22Rv1 (cell line): Measurements from ENCODE around the gene C20orf173.

Source experiments
- ZFX ChIP-seq: fragments of 450-650 bp; IDR thresholded peaks from 2 replicates; pipeline ENCODE4 v1.6.1; 2017; ENCODE audit warnings: antibody characterized with exemption, borderline replicate concordance
- TF ChIP-seq, protein P1 (sequence below): fragments of 450-650 bp; IDR thresholded peaks from 2 replicates; pipeline ENCODE4 v1.5.1; 2017; ENCODE audit warnings: mild to moderate bottlenecking

DNA sequence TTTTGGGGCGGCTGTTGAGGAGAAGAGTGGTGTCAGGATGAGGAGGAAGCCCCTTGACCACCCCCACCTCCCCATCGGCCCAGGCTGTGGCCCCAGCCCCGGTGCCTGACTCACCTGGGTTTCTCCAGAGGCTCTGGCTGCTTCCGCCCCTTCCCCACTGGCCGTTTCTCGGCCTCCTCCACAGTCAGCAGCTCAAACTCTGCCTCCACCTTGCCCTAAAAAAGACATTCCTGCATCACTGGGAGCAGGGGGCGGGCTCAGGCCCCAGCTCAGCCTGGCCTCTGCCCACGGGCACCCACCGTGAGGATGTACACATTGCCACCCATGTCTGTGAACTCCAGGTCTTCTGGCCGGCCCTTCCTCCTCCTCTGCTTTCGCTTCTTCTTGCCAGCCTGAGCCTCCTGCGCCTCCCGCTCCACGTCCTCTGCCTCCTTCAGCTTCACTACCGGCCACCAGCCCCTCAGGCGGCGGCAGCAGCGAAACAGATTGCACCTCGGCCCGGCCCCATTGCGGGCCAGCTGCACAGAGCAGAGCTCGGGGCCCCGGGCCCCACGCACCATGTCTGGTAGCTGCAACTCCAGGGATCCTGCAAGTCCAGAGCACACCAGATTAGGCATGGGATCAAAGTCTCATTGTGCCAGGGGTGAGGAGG lies 29.7 kb upstream of the C20orf173 start:
- TF ChIP-seq, protein P1, sequence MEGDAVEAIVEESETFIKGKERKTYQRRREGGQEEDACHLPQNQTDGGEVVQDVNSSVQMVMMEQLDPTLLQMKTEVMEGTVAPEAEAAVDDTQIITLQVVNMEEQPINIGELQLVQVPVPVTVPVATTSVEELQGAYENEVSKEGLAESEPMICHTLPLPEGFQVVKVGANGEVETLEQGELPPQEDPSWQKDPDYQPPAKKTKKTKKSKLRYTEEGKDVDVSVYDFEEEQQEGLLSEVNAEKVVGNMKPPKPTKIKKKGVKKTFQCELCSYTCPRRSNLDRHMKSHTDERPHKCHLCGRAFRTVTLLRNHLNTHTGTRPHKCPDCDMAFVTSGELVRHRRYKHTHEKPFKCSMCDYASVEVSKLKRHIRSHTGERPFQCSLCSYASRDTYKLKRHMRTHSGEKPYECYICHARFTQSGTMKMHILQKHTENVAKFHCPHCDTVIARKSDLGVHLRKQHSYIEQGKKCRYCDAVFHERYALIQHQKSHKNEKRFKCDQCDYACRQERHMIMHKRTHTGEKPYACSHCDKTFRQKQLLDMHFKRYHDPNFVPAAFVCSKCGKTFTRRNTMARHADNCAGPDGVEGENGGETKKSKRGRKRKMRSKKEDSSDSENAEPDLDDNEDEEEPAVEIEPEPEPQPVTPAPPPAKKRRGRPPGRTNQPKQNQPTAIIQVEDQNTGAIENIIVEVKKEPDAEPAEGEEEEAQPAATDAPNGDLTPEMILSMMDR: no peak
- no peak for TF ChIP-seq ZFX
